Mesodermal cell (in vitro differentiated cells): ENCODE data around the gene AMMECR1.
A peak's percentile ranks its signal among the peaks of the same experiment; 100 is the strongest.

Source experiments
- H3K27ac ChIP-seq: 2 replicates; pipeline ENCODE4 v1.7.0; 2013; ENCODE audit warnings: mild to moderate bottlenecking, low read depth, low read length, moderate library complexity; ENCODE audit not compliant: severe bottlenecking
- H3K36me3 ChIP-seq: 2 replicates; pipeline ENCODE4 v1.7.1; 2013; ENCODE audit warnings: mild to moderate bottlenecking, low read length, moderate library complexity; ENCODE audit not compliant: control insufficient read depth, insufficient read depth
- H3K4me1 ChIP-seq: one replicate; pipeline ENCODE4 v1.7.1; 2013; ENCODE audit warnings: mild to moderate bottlenecking, low read length; ENCODE audit not compliant: insufficient read depth, control insufficient read depth, poor library complexity, severe bottlenecking
- H3K4me3 ChIP-seq: 2 replicates; pipeline ENCODE4 v1.7.0; 2013; ENCODE audit warnings: low read length, control low read depth, mild to moderate bottlenecking; ENCODE audit not compliant: insufficient read depth, poor library complexity, severe bottlenecking; ENCODE audit errors: extremely low read depth
- H3K9me3 ChIP-seq: 2 replicates; pipeline ENCODE4 v1.7.1; 2013; ENCODE audit warnings: mild to moderate bottlenecking, low read length, moderate library complexity; ENCODE audit not compliant: control insufficient read depth
- WGBS, 2 experiments: methylation state at CpG; one replicate each; pipeline ENCODE4 v1.1.5; 2013; ENCODE audit warnings: missing lambda C conversion rate in 2 of 2; ENCODE audit not compliant: insufficient coverage in 2 of 2; 5-methylcytosine and 5-hydroxymethylcytosine counted together

Gene AMMECR1

GRCh38 chrX:110327336-110327735, 9.5 kb upstream of the AMMECR1 start:
- Histone ChIP-seq H3K27ac (no peak overlapping the region), H3K36me3 (no peaks in the 10 kb centered on the region), H3K9me3 (no peaks in the 10 kb centered on the region), H3K4me3 (no peak overlapping the region), H3K4me1 (no peaks in the 10 kb centered on the region)
- no CpG with 5 or more reads among the region's 1 CpG for WGBS, 2 experiments

- Histone ChIP-seq H3K4me3 (no peak overlapping the region), H3K9me3 (no peaks in the 10 kb centered on the region), H3K4me1 (no peaks in the 10 kb centered on the region), H3K27ac (no peak overlapping the region), H3K36me3 (no peaks in the 10 kb centered on the region)
- 86 to 94% methylated on average over 2 of the region's 4 CpGs for WGBS, 2 experiments
Observed at GRCh38 chrX:110326712-110327111, 8.8 kb upstream of the AMMECR1 start.

GRCh38 chrX:110322603-110323002, 4.7 kb upstream of the AMMECR1 start:
- WGBS, 2 experiments: 83 to 85% methylated on average over 1 to 2 of the region's 4 CpGs
- Histone ChIP-seq H3K9me3 (no peaks in the 10 kb centered on the region), H3K4me1 (no peaks in the 10 kb centered on the region), H3K4me3 (no peak overlapping the region), H3K27ac (no peak overlapping the region), H3K36me3 (no peaks in the 10 kb centered on the region)

GRCh38 chrX:110321670-110322069, 3.8 kb upstream of the AMMECR1 start:
- whole genome bisulfite sequencing, 2 experiments: no CpG with 5 or more reads among the region's 3 CpGs
- no peaks in the 10 kb centered on the region for H3K36me3 ChIP-seq
- H3K4me3 ChIP-seq: no peak overlapping the region
- H3K9me3 ChIP-seq: no peaks in the 10 kb centered on the region
- no peaks in the 10 kb centered on the region for H3K4me1 ChIP-seq
- no peak overlapping the region for H3K27ac ChIP-seq

- Histone ChIP-seq H3K27ac (no peak overlapping the region), H3K36me3 (no peaks in the 10 kb centered on the region), H3K9me3 (no peaks in the 10 kb centered on the region), H3K4me3 (no peak overlapping the region), H3K4me1 (no peaks in the 10 kb centered on the region)
Observed at GRCh38 chrX:110321081-110321480, 3.2 kb upstream of the AMMECR1 start.

GRCh38 chrX:110320381-110320987, 2.6 kb upstream of the AMMECR1 start:
- Histone ChIP-seq H3K9me3 (no peaks in the 10 kb centered on the region), H3K36me3 (no peaks in the 10 kb centered on the region), H3K4me3 (no peak overlapping the region), H3K4me1 (peaks cover under 1% of the 10 kb centered on the region), H3K27ac (no peak overlapping the region)
- no CpG with 5 or more reads among the region's 3 CpGs for WGBS, 2 experiments

- Histone ChIP-seq H3K27ac (no peak overlapping the region), H3K9me3 (no peaks in the 10 kb centered on the region), H3K4me3 (peak overlapping the region; percentile 40), H3K4me1 (peaks cover 2% of the 10 kb centered on the region), H3K36me3 (no peaks in the 10 kb centered on the region)
- 17% methylated on average over 2 of the region's 4 CpGs; no CpG with 5 or more reads in 1 of the 2 experiments for WGBS, 2 experiments
Observed at GRCh38 chrX:110318664-110318968, 731 bp upstream of the AMMECR1 start.

GRCh38 chrX:110317061-110317819, 645 bp downstream of the AMMECR1 start:
- H3K27ac ChIP-seq: peak overlapping the region; percentile 69
- WGBS, 2 experiments: 0% methylated on average over 6 of the region's 40 CpGs; no CpG with 5 or more reads in 1 of the 2 experiments
- H3K9me3 ChIP-seq: no peaks in the 10 kb centered on the region
- peaks cover 2% of the 10 kb centered on the region for H3K4me1 ChIP-seq
- H3K36me3 ChIP-seq: no peaks in the 10 kb centered on the region
- H3K4me3 ChIP-seq: peak overlapping the region; percentile 65

- no peaks in the 10 kb centered on the region for H3K36me3 ChIP-seq
- 7% methylated on average over 3 of the region's 12 CpGs; no CpG with 5 or more reads in 1 of the 2 experiments for WGBS, 2 experiments
- peaks cover 2% of the 10 kb centered on the region for H3K4me1 ChIP-seq
- H3K9me3 ChIP-seq: no peaks in the 10 kb centered on the region
- H3K4me3 ChIP-seq: peak overlapping the region; percentile 65
- H3K27ac ChIP-seq: no peak overlapping the region
Observed at GRCh38 chrX:110316351-110317060, 1.4 kb downstream of the AMMECR1 start.

- Histone ChIP-seq H3K4me1 (peaks cover 2% of the 10 kb centered on the region), H3K27ac (no peak overlapping the region), H3K9me3 (no peaks in the 10 kb centered on the region), H3K36me3 (no peaks in the 10 kb centered on the region), H3K4me3 (no peak overlapping the region)
- WGBS, 2 experiments: 100% methylated on average over 1 of the region's 1 CpG; no CpG with 5 or more reads in 1 of the 2 experiments
Observed at GRCh38 chrX:110315551-110315950, 2.3 kb downstream of the AMMECR1 start.
